ENCODE results near the gene HPCAL1.
"Not testable (repeated sequence)": the region's sequence is repeated elsewhere in the genome, so short reads cannot be mapped to it uniquely, and the experiment has no call there.

- TF ChIP-seq POLR2AphosphoS5 (IDR thresholded peaks at IDR 0.05; ENCODE audit: low read depth, low read length); POLR2A (IDR thresholded peaks at IDR 0.05; ENCODE audit: low read depth, low read length); TAF1 (IDR thresholded peaks at IDR 0.05; ENCODE audit: low read depth, low read length); POU2F2 (IDR thresholded peaks at IDR 0.05; ENCODE audit: low read depth, low read length); PAX5 (IDR thresholded peaks at IDR 0.05; ENCODE audit: insufficient read depth, low read length, severe bottlenecking): not testable (repeated sequence)
Measured at GRCh38 chr2:10298777-10299176, 3.9 kb upstream of the HPCAL1 start.

Measured in GM12891 (cell line).